Endodermal cell (in vitro differentiated cells): ENCODE data around the gene C16orf86. TPM values are rescaled to one million over a fixed set of nuclear protein-coding genes. Genes with fewer than 3 reads are reported as not detected.

Experiments used
- DNase-seq: peaks from one replicate; pipeline ENCODE4 v3.0.0-alpha.2; 2017
- H3K27ac ChIP-seq: 2 replicates; pipeline ENCODE4 v1.5.1; 2013; ENCODE audit warnings: mild to moderate bottlenecking, low read depth, low read length, moderate library complexity
- H3K27me3 ChIP-seq: 2 replicates; pipeline ENCODE4 v1.6.1; 2013; ENCODE audit warnings: mild to moderate bottlenecking, low read length, moderate library complexity; ENCODE audit not compliant: insufficient read depth, control insufficient read depth, poor library complexity, severe bottlenecking
- H3K36me3 ChIP-seq: 2 replicates; pipeline ENCODE4 v1.7.0; 2013; ENCODE audit warnings: mild to moderate bottlenecking, low read length, moderate library complexity; ENCODE audit not compliant: control insufficient read depth, insufficient read depth
- H3K4me1 ChIP-seq: one replicate; pipeline ENCODE4 v1.7.0; 2013; ENCODE audit warnings: low read length; ENCODE audit not compliant: control insufficient read depth, insufficient read depth
- H3K4me3 ChIP-seq: 2 replicates; pipeline ENCODE4 v1.5.1; 2013; ENCODE audit warnings: mild to moderate bottlenecking, low read length, moderate library complexity
- H3K9ac ChIP-seq: 2 replicates; pipeline ENCODE4 v1.6.1; 2013; ENCODE audit warnings: mild to moderate bottlenecking, low read length, moderate library complexity; ENCODE audit not compliant: poor library complexity, severe bottlenecking; ENCODE audit errors: extremely low read depth
- H3K9me3 ChIP-seq: 2 replicates; pipeline ENCODE4 v1.6.1; 2013; ENCODE audit warnings: mild to moderate bottlenecking, low read length, moderate library complexity; ENCODE audit not compliant: control insufficient read depth
- H3K27ac Mint-ChIP-seq: 2 replicates; pipeline ENCODE4 v1.8.0; 2020; ENCODE audit warnings: mixed read lengths
- H3K27me3 Mint-ChIP-seq: 2 replicates; pipeline ENCODE4 v1.8.0; 2021; ENCODE audit warnings: mild to moderate bottlenecking, mixed read lengths; ENCODE audit not compliant: insufficient read depth
- H3K36me3 Mint-ChIP-seq: 2 replicates; pipeline ENCODE4 v1.8.0; 2020; ENCODE audit warnings: low read depth, mixed read lengths
- H3K4me1 Mint-ChIP-seq: 2 replicates; pipeline ENCODE4 v1.8.0; 2020; ENCODE audit warnings: mixed read lengths
- H3K4me3 Mint-ChIP-seq: 2 replicates; pipeline ENCODE4 v1.8.0; 2020; ENCODE audit warnings: mild to moderate bottlenecking, moderate library complexity, mixed read lengths
- H3K9me3 Mint-ChIP-seq: 2 replicates; pipeline ENCODE4 v1.8.0; 2020; ENCODE audit warnings: mild to moderate bottlenecking, mixed read lengths
- CTCF ChIP-seq: fragments of 200-600 bp; sonication (generic); conservative IDR thresholded peaks from 2 replicates; pipeline ENCODE4 v1.5.0; 2021; ENCODE audit warnings: antibody characterized with exemption, mild to moderate bottlenecking
- WGBS, 2 experiments: methylation state at CpG; one replicate each; pipeline versions ENCODE4 v1.1.5 to v1.1.7; 2013; ENCODE audit warnings: missing lambda C conversion rate in 2 of 2, mixed read lengths in 1 of 2; ENCODE audit not compliant: insufficient coverage in 1 of 2, insufficient read length in 1 of 2; 5-methylcytosine and 5-hydroxymethylcytosine counted together
- total RNA-seq, 2 donors: library from RNA; stranded (reverse); fragmentation: NEBNext Ultra II Directional in 1 of 2; extraction: Animal tissue kit (Norgen Biotek cat#: 25700) in 1 of 2; gene quantifications; 2 replicates in 1 of 2; 3 replicates in 1 of 2; pipeline ENCODE4 v1.2.1, GENCODE V29; 2021

Gene C16orf86
- total RNA-seq, 2 donors from 2014 or later: 3.6 to 4.7 TPM

- Mint-ChIP-seq H3K4me1 (peaks cover 32% of the 10 kb centered on the region), H3K27ac (peak overlapping the region; percentile 5), H3K27me3 (no peaks in the 10 kb centered on the region), H3K36me3 (peaks cover 5% of the 10 kb centered on the region), H3K9me3 (no peaks in the 10 kb centered on the region), H3K4me3 (no peak overlapping the region)
- no peak for DNase-seq
- H3K27me3 ChIP-seq: no peaks in the 10 kb centered on the region
- H3K27ac ChIP-seq: no peak overlapping the region
- H3K9ac ChIP-seq: no peak overlapping the region
- WGBS, 2 experiments: 76 to 81% methylated on average over 5 of the region's 5 CpGs
- TF ChIP-seq CTCF: no peak
- no peak overlapping the region for H3K4me3 ChIP-seq
- no peaks in the 10 kb centered on the region for H3K9me3 ChIP-seq
- H3K36me3 ChIP-seq: peaks cover 9% of the 10 kb centered on the region
- no peaks in the 10 kb centered on the region for H3K4me1 ChIP-seq
These were observed 47.1 kb downstream of the C16orf86 start for GRCh38 chr16:67713647-67714273.

DNA sequence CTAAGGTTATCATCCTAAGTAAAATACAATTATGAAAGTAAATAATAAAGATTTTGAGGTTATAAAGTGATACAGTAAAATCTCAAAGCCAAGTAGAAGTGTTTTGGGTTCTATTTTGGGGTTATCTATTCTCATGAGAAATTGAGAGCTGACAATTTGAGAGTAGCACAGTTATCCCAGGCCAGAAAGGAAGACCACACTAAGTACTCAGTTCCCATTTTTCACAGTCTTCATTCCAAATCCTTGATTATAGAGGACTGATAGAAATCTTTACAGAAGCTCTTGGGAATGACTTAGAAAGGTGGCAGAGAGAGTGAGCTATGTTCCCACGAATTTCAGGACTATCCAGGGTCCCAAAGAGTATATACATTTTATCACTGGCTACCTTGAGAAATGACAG is 47.9 kb downstream of the C16orf86 start:
- DNase-seq: no peak
- no peaks in the 10 kb centered on the region for H3K27me3 Mint-ChIP-seq
- WGBS, 2 experiments: 100% methylated on average over 1 of the region's 1 CpG; no CpG with 5 or more reads in 1 of the 2 experiments

DNA sequence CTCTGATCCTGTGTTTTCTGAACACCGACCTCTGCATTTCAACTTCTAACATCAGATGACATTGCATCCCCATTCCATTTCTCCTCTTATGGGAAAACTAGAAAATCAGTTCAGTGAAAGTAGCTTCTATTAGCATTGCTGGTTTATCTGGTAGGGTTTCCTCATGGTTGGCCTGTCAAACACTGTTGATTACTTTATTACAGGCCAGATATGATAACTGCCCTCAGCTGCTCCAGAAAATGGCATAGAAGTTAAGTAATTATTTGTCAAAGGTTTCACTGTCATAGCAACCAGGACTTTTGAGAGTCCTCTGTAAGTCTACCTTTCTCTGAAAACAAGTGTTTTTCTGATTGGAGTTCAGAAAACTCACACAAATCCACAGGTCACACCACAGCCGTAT is 49.5 kb downstream of the C16orf86 start:
- Mint-ChIP-seq H3K27me3 (no peaks in the 10 kb centered on the region), H3K36me3 (peaks cover 5% of the 10 kb centered on the region), H3K9me3 (no peaks in the 10 kb centered on the region), H3K4me3 (no peak overlapping the region), H3K27ac (no peak overlapping the region), H3K4me1 (peaks cover 41% of the 10 kb centered on the region)
- Histone ChIP-seq H3K36me3 (peaks cover 9% of the 10 kb centered on the region), H3K27me3 (no peaks in the 10 kb centered on the region), H3K9me3 (no peaks in the 10 kb centered on the region), H3K4me1 (no peaks in the 10 kb centered on the region), H3K4me3 (no peak overlapping the region), H3K9ac (no peak overlapping the region), H3K27ac (no peak overlapping the region)
- 95 to 100% methylated on average over 1 to 2 of the region's 2 CpGs for WGBS, 2 experiments
- no peak for TF ChIP-seq CTCF
- no peak for DNase-seq

More for the DNA sequence above, 47.9 kb downstream of the C16orf86 start:
- H3K27ac Mint-ChIP-seq: no peak overlapping the region
- no peak for TF ChIP-seq CTCF
- Histone ChIP-seq H3K36me3 (peaks cover 9% of the 10 kb centered on the region), H3K4me3 (no peak overlapping the region), H3K9me3 (no peaks in the 10 kb centered on the region), H3K27me3 (no peaks in the 10 kb centered on the region), H3K9ac (no peak overlapping the region), H3K27ac (no peak overlapping the region), H3K4me1 (no peaks in the 10 kb centered on the region)
- H3K4me3 Mint-ChIP-seq: no peak overlapping the region
- H3K9me3 Mint-ChIP-seq: no peaks in the 10 kb centered on the region
- H3K36me3 Mint-ChIP-seq: peaks cover 5% of the 10 kb centered on the region
- peaks cover 32% of the 10 kb centered on the region for H3K4me1 Mint-ChIP-seq

Other genes starting within 250 kb of the C16orf86 start
- gene HSD11B2, start 235.7 kb upstream of the C16orf86 start, total RNA-seq: 10 to 100 TPM; 10.4 to 14.7 TPM
- 10 to 100 TPM; 56.0 to 58.3 TPM for gene ATP6V0D1, start 185.7 kb upstream of the C16orf86 start, total RNA-seq
- not detected for gene AGRP, start 183.3 kb upstream of the C16orf86 start, total RNA-seq
- 10 to 100 TPM; 39.9 to 54.1 TPM for gene RIPOR1, start 138.0 kb upstream of the C16orf86 start, total RNA-seq
- gene CTCF, start 104.3 kb upstream of the C16orf86 start, total RNA-seq: 10 to 100 TPM; 61.3 to 74.6 TPM
- 10 to 100 TPM; 13.6 to 19.8 TPM for gene CARMIL2, start 21.7 kb upstream of the C16orf86 start, total RNA-seq
- 10 to 100 TPM; 39.3 to 41.5 TPM for gene ACD, start 6.6 kb upstream of the C16orf86 start, total RNA-seq
- 1 to 10 TPM; 2.6 to 3.7 TPM for gene PARD6A, start 5.9 kb upstream of the C16orf86 start, total RNA-seq
- gene ENKD1, start 64 bp upstream of the C16orf86 start, total RNA-seq: 10 to 100 TPM; 19.0 to 21.2 TPM
- gene GFOD2, start 52.5 kb downstream of the C16orf86 start, total RNA-seq: 10 to 100 TPM; 18.2 to 21.2 TPM
- 10 to 100 TPM; 19.2 to 22.5 TPM for gene RANBP10, start 139.7 kb downstream of the C16orf86 start, total RNA-seq
- 1 to 10 TPM; 2.8 to 3.2 TPM for gene TSNAXIP1, start 140.1 kb downstream of the C16orf86 start, total RNA-seq
- gene THAP11, start 175.5 kb downstream of the C16orf86 start, total RNA-seq: 10 to 100 TPM; 28.0 to 32.9 TPM
- gene NUTF2, start 180.1 kb downstream of the C16orf86 start, total RNA-seq: 100 to 1,000 TPM; 201 to 218 TPM
- 10 to 100 TPM; 43.7 to 57.2 TPM for gene CENPT, start 180.9 kb downstream of the C16orf86 start, total RNA-seq
- 10 to 100 TPM; 69.2 to 74.3 TPM for gene EDC4, start 206.2 kb downstream of the C16orf86 start, total RNA-seq
- gene NRN1L, start 218.1 kb downstream of the C16orf86 start, total RNA-seq: 1 to 10 TPM; 7.0 to 7.3 TPM
- gene PSKH1, start 226.4 kb downstream of the C16orf86 start, total RNA-seq: 10 to 100 TPM; 32.1 to 37.4 TPM